ENCODE data around the gene NLRP11.

The NLRP11 gene

GRCh38 chr19:55836340-55836739 lies 4.5 kb upstream of the NLRP11 start, which contains the start of gene NLRP4:
Gene NLRP4 (plus strand): TSS chr19:55836540. CDS start chr19:55852081, 15,541 bp downstream.
- CTCF ChIA-PET = no interaction called here

GRCh38 chr19:55832676-55833075 lies 877 bp upstream of the NLRP11 start:
- no peak for DNase-seq (ENCODE audit: low read depth, low spot score)
- H3K4me3 ChIP-seq (ENCODE audit: low read depth, low read length) = no peak overlapping the region
- ChIA-PET POLR2A (no interaction called here), CTCF (no interaction called here)
- TF ChIP-seq CTCF (IDR thresholded peaks at IDR 0.05; ENCODE audit: insufficient read depth, low read length, missing control alignments) = no peak

More at GRCh38 chr19:55836340-55836739, 4.5 kb upstream of the NLRP11 start, which contains the start of gene NLRP4:
- TF ChIP-seq CTCF (IDR thresholded peaks at IDR 0.05; ENCODE audit: insufficient read depth, low read length, missing control alignments) = no peak
- DNase-seq (ENCODE audit: low read depth, low spot score) = no peak
- H3K4me3 ChIP-seq (ENCODE audit: low read depth, low read length) = no peak within 1 kb of the TSS
- POLR2A ChIA-PET = no interaction called here

GRCh38 chr19:55830656-55831055 lies 1.1 kb downstream of the NLRP11 start:
- TF ChIP-seq CTCF (IDR thresholded peaks at IDR 0.05; ENCODE audit: insufficient read depth, low read length, missing control alignments) = no peak
- no peak for DNase-seq (ENCODE audit: low read depth, low spot score)
- no peak overlapping the region for H3K4me3 ChIP-seq (ENCODE audit: low read depth, low read length)
- POLR2A ChIA-PET = no interaction called here
- CTCF ChIA-PET = no interaction called here

- ChIA-PET POLR2A (no interaction called here), CTCF (no interaction called here)
- DNase-seq (ENCODE audit: low read depth, low spot score) = no peak
These were observed 11.8 kb downstream of the NLRP11 start for GRCh38 chr19:55820037-55820436.

GRCh38 chr19:55813906-55814305 lies 17.9 kb downstream of the NLRP11 start:
- TF ChIP-seq CTCF (IDR thresholded peaks at IDR 0.05; ENCODE audit: insufficient read depth, low read length, missing control alignments) = no peak
- ChIA-PET CTCF (no interaction called here), POLR2A (no interaction called here)
- DNase-seq (ENCODE audit: low read depth, low spot score) = no peak
- no peak overlapping the region for H3K4me3 ChIP-seq (ENCODE audit: low read depth, low read length)

More at GRCh38 chr19:55820037-55820436, 11.8 kb downstream of the NLRP11 start:
- no peak overlapping the region for H3K4me3 ChIP-seq (ENCODE audit: low read depth, low read length)
- no peak for TF ChIP-seq CTCF (IDR thresholded peaks at IDR 0.05; ENCODE audit: insufficient read depth, low read length, missing control alignments)

- no peak for TF ChIP-seq CTCF (IDR thresholded peaks at IDR 0.05; ENCODE audit: insufficient read depth, low read length, missing control alignments)
- DNase-seq (ENCODE audit: low read depth, low spot score) = no peak
- ChIA-PET POLR2A (no interaction called here), CTCF (no interaction called here)
- no peak overlapping the region for H3K4me3 ChIP-seq (ENCODE audit: low read depth, low read length)
These were observed 19.4 kb downstream of the NLRP11 start for GRCh38 chr19:55812449-55812848.
